A549 treated with Mapracorat at 1 μM for 4 hours (cell line): ENCODE results near the gene ZNF415. TPM values are rescaled to one million over a fixed set of nuclear protein-coding genes. Genes with fewer than 3 reads are reported as not detected.

Source experiments
- total RNA-seq: library from RNA; stranded (reverse); fragments of 200-300 nt; extraction: Qiagen RNA extraction; gene quantifications from 5 replicates; pipeline ENCODE4 v1.2.3, GENCODE V29; 2022

Gene ZNF415
- not detected in 5 replicates for total RNA-seq

DNA sequence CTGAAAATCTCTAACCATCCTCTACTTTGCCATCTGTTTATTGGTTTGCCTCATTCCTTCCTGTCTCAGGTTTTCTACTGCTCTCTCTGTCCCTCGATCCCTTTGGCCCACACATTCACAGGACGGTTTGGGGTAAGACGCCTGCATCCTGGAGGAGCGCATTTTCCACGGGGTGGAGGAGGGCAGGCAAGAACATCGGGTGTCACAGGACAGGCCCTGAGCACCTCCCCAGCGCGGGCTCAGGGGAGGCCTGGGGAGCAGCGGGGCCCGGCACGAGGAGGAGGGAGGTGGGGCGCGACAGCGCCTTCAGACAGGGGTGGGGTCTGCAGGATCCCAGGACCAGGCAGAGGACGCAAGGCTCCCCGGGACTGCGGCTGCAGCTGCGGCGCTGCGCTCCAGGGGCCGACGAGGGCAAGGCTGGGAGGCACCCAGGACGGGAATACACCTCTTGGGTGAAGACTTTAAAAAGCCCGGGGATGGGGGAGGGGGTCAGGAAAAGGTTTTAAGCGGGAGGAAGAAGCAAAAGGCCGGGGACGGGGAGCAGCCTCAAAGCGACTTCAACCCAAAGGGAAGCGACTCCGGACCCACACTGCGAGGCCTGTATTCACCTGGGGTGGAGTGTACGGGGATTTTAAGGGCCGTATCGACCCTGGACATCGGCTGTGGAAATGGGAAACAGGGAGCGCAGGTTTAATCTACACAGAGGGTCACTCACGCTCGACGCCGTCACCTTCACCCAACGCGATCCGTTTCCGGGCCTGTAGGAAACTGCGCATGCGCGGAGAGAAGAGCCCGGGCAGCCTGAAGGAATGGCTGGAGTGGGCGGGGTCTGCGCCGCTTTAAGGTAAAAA lies at the start of gene ZNF415:
Gene ZNF415 (minus strand): TSS at position 770 of the 851 bp plus-strand sequence. CDS start 10,234 bp downstream, outside the sequence.

DNA sequence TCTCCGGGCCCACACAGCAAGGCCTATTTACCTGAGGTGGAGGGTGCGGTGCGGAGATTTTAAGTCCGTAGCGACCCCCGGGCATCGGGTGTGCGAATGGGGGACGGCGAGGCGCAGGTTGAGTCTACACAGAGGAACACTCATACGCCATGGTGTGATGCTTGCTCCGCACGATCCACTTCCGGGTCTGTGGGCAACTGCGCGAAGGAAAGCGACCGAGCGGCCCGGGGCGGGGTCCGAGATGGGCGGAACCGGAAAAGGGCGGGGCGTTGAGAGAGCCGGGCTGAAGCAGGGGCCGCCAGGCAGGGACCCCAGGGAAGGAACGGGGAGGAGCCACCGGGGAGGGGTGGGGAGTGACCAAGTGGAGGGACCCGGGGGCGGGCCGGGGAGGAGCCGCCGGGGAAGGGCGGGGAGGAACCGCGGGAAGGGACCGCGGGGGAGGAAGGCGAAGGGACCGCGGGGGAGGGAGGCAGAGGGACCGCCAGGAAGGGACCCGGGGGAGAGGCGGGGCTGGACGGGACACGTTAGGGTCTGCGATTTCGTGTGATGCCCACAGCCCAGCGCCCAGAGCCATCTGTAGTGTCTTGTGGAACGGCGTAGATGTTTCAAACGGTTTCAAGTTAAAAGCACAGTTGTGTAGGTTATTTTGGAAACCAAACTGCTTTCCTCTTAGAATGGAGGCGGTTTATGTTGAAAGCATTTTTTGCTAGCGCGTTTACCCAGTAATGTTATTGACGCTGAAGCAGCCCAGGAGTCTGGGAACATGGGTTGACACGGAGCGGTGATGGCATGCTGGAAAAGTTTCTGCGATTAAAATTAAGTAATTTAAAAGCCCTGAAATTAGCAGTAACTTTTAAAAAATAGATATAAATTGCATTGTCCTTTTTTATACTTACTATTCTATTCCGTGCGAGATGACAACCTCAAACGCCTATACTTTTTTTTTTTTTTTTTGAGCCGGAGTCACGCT lies 29.2 kb downstream of the ZNF415 start, which contains the start of gene ZNF160:
Gene ZNF160 (minus strand): TSS at position 189 of the 970 bp plus-strand sequence. CDS start 17,146 bp downstream, outside the sequence.

Other genes starting within 250 kb of the ZNF415 start
- not detected in 5 replicates for gene ZNF320, start 235.3 kb downstream of the ZNF415 start, total RNA-seq
- gene ZNF888, start 209.5 kb downstream of the ZNF415 start, total RNA-seq = 0.04 TPM in 1 of 5 replicates, not detected in the others
- 0.08 TPM in 1 of 5 replicates, not detected in the others for gene ZNF816, start 170.0 kb downstream of the ZNF415 start, total RNA-seq
- gene ERVV-1, start 119.0 kb downstream of the ZNF415 start, total RNA-seq = not detected in 5 replicates
- gene ERVV-2, start 88.2 kb downstream of the ZNF415 start, total RNA-seq = not detected in 5 replicates
- gene ZNF160, start 29.5 kb downstream of the ZNF415 start, total RNA-seq = 7.2 to 8.3 TPM (median 7.5 TPM) in 5 replicates
- gene ZNF347, start 26.1 kb upstream of the ZNF415 start, total RNA-seq = not detected in 5 replicates
- not detected in 5 replicates for gene ZNF665, start 60.4 kb upstream of the ZNF415 start, total RNA-seq
- gene ZNF677, start 122.0 kb upstream of the ZNF415 start, total RNA-seq = not detected in 5 replicates
- not detected in 5 replicates for gene VN1R2, start 125.4 kb upstream of the ZNF415 start, total RNA-seq
- not detected in 5 replicates for gene VN1R4, start 134.8 kb upstream of the ZNF415 start, total RNA-seq
- gene ZNF845, start 200.8 kb upstream of the ZNF415 start, total RNA-seq = 3.1 to 4.3 TPM (median 3.5 TPM) in 5 replicates
- 0.30 to 0.70 TPM (median 0.49 TPM) in 5 replicates for gene ZNF525, start 232.8 kb upstream of the ZNF415 start, total RNA-seq